OCI-LY1 (cell line): ENCODE results near the gene FREM3.

Source experiments
- H2AFZ ChIP-seq: fragments of 200-600 bp; sonication (generic), shearing (Covaris generic); 2 replicates; pipeline ENCODE4 v1.6.0; 2014; ENCODE audit warnings: antibody characterized with exemption, mild to moderate bottlenecking, low read length
- H3F3A ChIP-seq: fragments of 200-600 bp; sonication (generic), shearing (Covaris generic); 2 replicates; pipeline ENCODE4 v1.6.0; 2014; ENCODE audit warnings: mild to moderate bottlenecking, antibody characterized with exemption, low read length, moderate library complexity; ENCODE audit not compliant: insufficient read depth
- H3K27ac ChIP-seq: fragments of 200-600 bp; sonication (generic); 2 replicates; pipeline ENCODE4 v1.5.1; 2014; ENCODE audit warnings: low read length, mixed run types, mild to moderate bottlenecking, low read depth; ENCODE audit not compliant: poor library complexity, severe bottlenecking
- H3K27me3 ChIP-seq: fragments of 200-600 bp; sonication (generic); 2 replicates; pipeline ENCODE4 v1.6.0; 2014; ENCODE audit warnings: antibody characterized with exemption, mild to moderate bottlenecking, low read length, moderate library complexity; ENCODE audit not compliant: insufficient read depth
- H3K36me3 ChIP-seq: fragments of 200-600 bp; sonication (generic); 2 replicates; pipeline ENCODE4 v1.6.1; 2014; ENCODE audit warnings: mild to moderate bottlenecking, antibody characterized with exemption, low read length, moderate library complexity, mixed read lengths; ENCODE audit not compliant: insufficient read depth
- H3K4me1 ChIP-seq: fragments of 200-600 bp; sonication (generic); 2 replicates; pipeline ENCODE4 v1.5.1; 2014; ENCODE audit warnings: mild to moderate bottlenecking, low read length, moderate library complexity; ENCODE audit not compliant: insufficient read depth, severe bottlenecking
- H3K4me2 ChIP-seq: fragments of 200-600 bp; sonication (generic), shearing (Covaris generic); 2 replicates; pipeline ENCODE4 v1.6.1; 2014; ENCODE audit warnings: low read length
- H3K4me3 ChIP-seq: fragments of 200-600 bp; sonication (generic); 2 replicates; pipeline ENCODE4 v1.5.1; 2014; ENCODE audit warnings: low read length, low read depth, mild to moderate bottlenecking, mixed read lengths; ENCODE audit not compliant: poor library complexity, severe bottlenecking
- H3K79me2 ChIP-seq: fragments of 200-600 bp; shearing (Covaris generic); 2 replicates; pipeline ENCODE4 v1.6.1; 2016; ENCODE audit warnings: mixed run types, low read length, mixed read lengths; ENCODE audit not compliant: insufficient read depth
- H3K9ac ChIP-seq: fragments of 200-600 bp; sonication (generic), shearing (Covaris generic); 2 replicates; pipeline ENCODE4 v1.6.1; 2014; ENCODE audit warnings: mild to moderate bottlenecking, low read length, mixed read lengths
- H3K9me2 ChIP-seq: fragments of 200-600 bp; sonication (generic), shearing (Covaris generic); 2 replicates; pipeline ENCODE4 v1.6.1; 2014; ENCODE audit warnings: low read depth, mild to moderate bottlenecking, low read length, mixed read lengths
- H3K9me3 ChIP-seq: fragments of 200-600 bp; shearing (Covaris generic); 2 replicates; pipeline ENCODE4 v1.6.1; 2014; ENCODE audit warnings: low read length, mixed read lengths
- H4K20me1 ChIP-seq: fragments of 200-600 bp; sonication (generic), shearing (Covaris generic); 2 replicates; pipeline ENCODE4 v1.6.0; 2016; ENCODE audit warnings: mild to moderate bottlenecking, low read length; ENCODE audit not compliant: insufficient read depth
- CTCF ChIP-seq: fragments of 200-600 bp; sonication (generic), shearing (Covaris generic); IDR thresholded peaks from 2 replicates; pipeline ENCODE4 v1.5.1; 2017; ENCODE audit warnings: mild to moderate bottlenecking, antibody characterized with exemption, low read length, moderate library complexity, mixed read lengths
- EZH2 ChIP-seq: fragments of 200-600 bp; sonication (generic), shearing (Covaris generic); IDR thresholded peaks from 2 replicates; pipeline ENCODE4 v1.8.0; 2017; ENCODE audit warnings: borderline replicate concordance, mixed run types, mild to moderate bottlenecking, antibody characterized with exemption, low read length, moderate library complexity, mixed read lengths

FREM3 gene

GRCh38 chr4:143555676-143556075 lies 144.8 kb downstream of the FREM3 start:
- H3K4me2 ChIP-seq = no peak overlapping the region
- H3K27me3 ChIP-seq = no peaks in the 10 kb centered on the region

GRCh38 chr4:143554728-143555597 lies 145.5 kb downstream of the FREM3 start:
- Histone ChIP-seq H2AFZ (no peak overlapping the region), H3K9me3 (no peaks in the 10 kb centered on the region), H3K4me3 (no peak overlapping the region), H3K4me2 (no peak overlapping the region), H3F3A (0 out of 2 replicates have a peak, but pooled peaks cover 5% of the 10 kb centered on the region), H3K79me2 (no peaks in the 10 kb centered on the region), H3K27me3 (no peaks in the 10 kb centered on the region), H4K20me1 (no peaks in the 10 kb centered on the region), H3K27ac (no peak overlapping the region), H3K36me3 (peaks cover 49% of the 10 kb centered on the region), H3K9me2 (no peaks in the 10 kb centered on the region), H3K9ac (no peak overlapping the region), H3K4me1 (peaks cover 9% of the 10 kb centered on the region)
- TF ChIP-seq CTCF (no peak), EZH2 (no peak)

More at GRCh38 chr4:143555676-143556075, 144.8 kb downstream of the FREM3 start:
- H3K4me3 ChIP-seq = no peak overlapping the region
- no peaks in the 10 kb centered on the region for H3K9me2 ChIP-seq
- H3K79me2 ChIP-seq = no peaks in the 10 kb centered on the region
- H3F3A ChIP-seq = 0 out of 2 replicates have a peak, but pooled peaks cover 5% of the 10 kb centered on the region
- peaks cover 43% of the 10 kb centered on the region for H3K36me3 ChIP-seq
- TF ChIP-seq EZH2 (no peak), CTCF (no peak)
- peaks cover 11% of the 10 kb centered on the region for H3K4me1 ChIP-seq
- no peak overlapping the region for H2AFZ ChIP-seq
- no peak overlapping the region for H3K9ac ChIP-seq
- H4K20me1 ChIP-seq = no peaks in the 10 kb centered on the region
- H3K27ac ChIP-seq = no peak overlapping the region
- H3K9me3 ChIP-seq = no peaks in the 10 kb centered on the region

- H4K20me1 ChIP-seq = no peaks in the 10 kb centered on the region
- H3K9me2 ChIP-seq = no peaks in the 10 kb centered on the region
- no peaks in the 10 kb centered on the region for H3K9me3 ChIP-seq
- no peak overlapping the region for H3K4me3 ChIP-seq
- peaks cover 94% of the 10 kb centered on the region for H3K36me3 ChIP-seq
- no peak for TF ChIP-seq EZH2
- no peak overlapping the region for H2AFZ ChIP-seq
- H3K27ac ChIP-seq = no peak overlapping the region
- H3K4me1 ChIP-seq = no peaks in the 10 kb centered on the region
- H3K4me2 ChIP-seq = no peak overlapping the region
- no peak overlapping the region for H3K9ac ChIP-seq
- no peaks in the 10 kb centered on the region for H3K27me3 ChIP-seq
- H3F3A ChIP-seq = no peaks in the 10 kb centered on the region
- no peaks in the 10 kb centered on the region for H3K79me2 ChIP-seq
These were observed 150.5 kb downstream of the FREM3 start for GRCh38 chr4:143549928-143550327.

DNA sequence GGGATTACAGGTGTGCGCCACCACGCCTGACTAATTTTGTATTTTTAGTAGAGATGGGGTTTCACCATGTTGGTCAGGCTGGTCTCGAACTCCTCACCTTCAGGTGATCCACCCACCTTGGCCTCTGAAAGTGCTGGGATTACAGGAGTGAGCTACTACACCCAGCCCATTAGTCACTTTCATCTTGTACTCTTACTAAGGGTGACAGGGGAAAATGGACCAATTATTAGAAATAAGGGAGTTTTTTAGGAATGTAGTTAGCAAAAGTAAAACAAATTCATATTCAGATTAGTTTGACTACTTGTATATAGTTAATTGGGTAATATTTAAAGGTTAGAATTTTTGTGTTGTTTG lies 160.8 kb downstream of the FREM3 start:
- Histone ChIP-seq H3K9me3 (no peaks in the 10 kb centered on the region), H3F3A (no peaks in the 10 kb centered on the region), H3K9me2 (no peaks in the 10 kb centered on the region), H2AFZ (no peak overlapping the region), H3K4me1 (no peaks in the 10 kb centered on the region), H3K27me3 (no peaks in the 10 kb centered on the region), H3K27ac (no peak overlapping the region), H3K4me2 (no peak overlapping the region), H3K79me2 (no peaks in the 10 kb centered on the region), H3K9ac (no peak overlapping the region), H3K4me3 (no peak overlapping the region), H4K20me1 (no peaks in the 10 kb centered on the region), H3K36me3 (peaks cover 100% of the 10 kb centered on the region)
- TF ChIP-seq CTCF (no peak), EZH2 (no peak)
